ENCODE results near the gene LRRC75B.
A peak's percentile ranks its signal among the peaks of the same experiment; 100 is the strongest.

The LRRC75B gene

DNA sequence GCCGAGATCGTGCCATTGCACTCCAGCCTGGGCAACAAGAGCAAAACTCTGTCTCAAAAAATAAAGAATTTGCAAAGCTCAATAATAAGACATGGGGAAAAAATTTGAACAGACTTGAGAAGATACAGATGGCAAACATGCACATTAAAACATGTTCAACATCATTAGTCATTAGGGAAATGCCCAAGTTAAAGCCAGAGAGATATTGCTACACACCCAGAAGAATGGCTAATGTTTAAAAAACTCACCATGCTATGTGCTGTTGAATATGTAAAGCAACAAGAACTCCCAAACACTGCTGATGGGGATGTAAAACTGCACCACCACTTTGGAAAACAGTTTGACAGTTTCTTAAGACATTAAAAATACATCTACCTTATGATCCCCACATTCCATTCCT, 12.6 kb downstream of the LRRC75B start:
- no peak for DNase-seq (ENCODE audit: low read depth)
- no peak for TF ChIP-seq CTCF (IDR thresholded peaks at IDR 0.05; ENCODE audit: insufficient read depth, low read depth, low read length, missing control alignments)
- H3K4me3 ChIP-seq (ENCODE audit: low read depth, low read length), result no peak overlapping the region

GRCh38 chr22:24579258-24579601, 13.6 kb downstream of the LRRC75B start:
- DNase-seq (ENCODE audit: low read depth), result no peak
- no peak overlapping the region for H3K4me3 ChIP-seq (ENCODE audit: low read depth, low read length)
- no peak for TF ChIP-seq CTCF (IDR thresholded peaks at IDR 0.05; ENCODE audit: insufficient read depth, low read depth, low read length, missing control alignments)

- H3K4me3 ChIP-seq (ENCODE audit: low read depth, low read length), result no peak overlapping the region
- no peak for DNase-seq (ENCODE audit: low read depth)
- no peak for TF ChIP-seq CTCF (IDR thresholded peaks at IDR 0.05; ENCODE audit: insufficient read depth, low read depth, low read length, missing control alignments)
These were observed 14.3 kb downstream of the LRRC75B start for GRCh38 chr22:24578355-24579257.

- H3K4me3 ChIP-seq (ENCODE audit: low read depth, low read length), result no peak overlapping the region
- TF ChIP-seq CTCF (IDR thresholded peaks at IDR 0.05; ENCODE audit: insufficient read depth, low read depth, low read length, missing control alignments), result no peak
- no peak for DNase-seq (ENCODE audit: low read depth)
These were observed 16.1 kb downstream of the LRRC75B start for GRCh38 chr22:24576778-24577177.

GRCh38 chr22:24571266-24571665, 21.6 kb downstream of the LRRC75B start:
- TF ChIP-seq CTCF (IDR thresholded peaks at IDR 0.05; ENCODE audit: insufficient read depth, low read depth, low read length, missing control alignments), result no peak
- H3K4me3 ChIP-seq (ENCODE audit: low read depth, low read length), result no peak overlapping the region
- no peak for DNase-seq (ENCODE audit: low read depth)

GRCh38 chr22:24567668-24568067, 25.2 kb downstream of the LRRC75B start:
- no peak for TF ChIP-seq CTCF (IDR thresholded peaks at IDR 0.05; ENCODE audit: insufficient read depth, low read depth, low read length, missing control alignments)
- peak; percentile 22 for DNase-seq (ENCODE audit: low read depth)
- H3K4me3 ChIP-seq (ENCODE audit: low read depth, low read length), result no peak overlapping the region
